HG03342 (cell line): ENCODE results near the gene MEF2A.
A peak's percentile ranks its signal among the peaks of the same experiment; 100 is the strongest.
"Not testable (repeated sequence)": the region's sequence is repeated elsewhere in the genome, so short reads cannot be mapped to it uniquely, and the experiment has no call there.

Experiments
- ATAC-seq: cut with Tn5 transposase; IDR thresholded peaks from one replicate; pipeline ENCODE4 v1.9.1; 2021; ENCODE audit warnings: mild to moderate bottlenecking, moderate library complexity; ENCODE audit not compliant: unreplicated experiment

Gene MEF2A

DNA sequence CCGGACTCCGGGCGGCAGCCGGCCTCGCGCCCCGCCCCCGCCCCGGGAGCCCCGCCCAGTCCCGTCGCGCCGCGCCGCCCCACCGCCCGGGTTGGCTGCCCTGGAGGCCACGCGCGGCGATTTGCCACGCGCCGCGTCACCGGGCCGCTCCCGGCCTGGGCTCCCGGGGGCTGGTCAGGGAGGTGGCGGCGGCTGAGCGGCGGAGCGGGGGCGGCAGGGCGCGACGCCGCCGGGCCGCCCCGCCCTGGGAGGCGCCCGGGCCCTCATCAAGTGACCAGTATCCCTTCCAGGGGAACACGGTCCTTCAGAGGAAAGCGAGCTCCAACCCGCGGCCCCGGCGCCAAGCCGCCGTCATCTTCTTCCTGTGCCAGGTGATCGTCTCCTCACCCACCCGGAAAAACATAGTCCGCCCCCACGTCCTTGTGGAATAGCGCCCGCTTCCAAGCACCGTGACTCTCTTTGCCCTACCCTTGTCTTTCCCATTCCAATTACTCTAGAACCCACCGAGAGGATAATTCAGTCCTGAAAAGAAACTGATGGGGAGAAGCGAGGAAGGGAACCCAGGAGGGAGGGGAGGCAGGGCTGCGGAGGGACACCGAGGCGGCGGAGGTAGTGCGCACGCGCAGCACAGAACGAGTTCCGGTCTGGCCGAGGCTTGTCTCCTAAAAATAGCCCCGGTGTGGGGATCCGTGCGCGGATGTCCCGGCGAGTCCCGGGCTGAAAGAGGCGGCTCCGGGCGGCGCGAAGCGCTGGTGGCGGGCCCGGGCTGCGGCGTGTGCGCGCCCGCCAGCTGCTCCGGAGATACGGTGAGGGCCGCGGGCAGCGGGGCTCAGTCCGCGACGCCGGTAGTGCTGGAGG, at the start of gene MEF2A:
MEF2A (plus strand) TSS at position 686 of the 858 bp plus-strand sequence. CDS start 67,136 bp downstream, outside the sequence.
- ATAC-seq: peak; percentile 43

DNA sequence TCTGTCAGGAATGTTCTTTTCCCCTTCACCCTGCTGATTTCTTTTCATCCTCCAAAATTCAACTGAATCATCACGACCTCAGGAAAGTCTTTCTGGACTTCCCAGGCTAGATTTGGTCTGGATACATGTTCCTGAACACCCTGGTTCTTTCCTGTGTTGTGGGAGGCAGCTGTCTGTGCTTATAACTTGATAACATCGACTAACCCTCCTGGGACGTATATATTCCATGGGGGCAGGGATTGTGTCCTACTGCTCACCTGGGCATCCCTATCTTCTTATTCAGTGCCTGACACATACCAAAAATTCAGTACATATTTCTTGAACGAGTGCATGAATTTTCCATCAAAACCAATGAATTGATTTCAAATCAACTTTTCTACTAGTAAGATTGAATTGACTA, 47.6 kb upstream of the MEF2A start:
- no peak for ATAC-seq

DNA sequence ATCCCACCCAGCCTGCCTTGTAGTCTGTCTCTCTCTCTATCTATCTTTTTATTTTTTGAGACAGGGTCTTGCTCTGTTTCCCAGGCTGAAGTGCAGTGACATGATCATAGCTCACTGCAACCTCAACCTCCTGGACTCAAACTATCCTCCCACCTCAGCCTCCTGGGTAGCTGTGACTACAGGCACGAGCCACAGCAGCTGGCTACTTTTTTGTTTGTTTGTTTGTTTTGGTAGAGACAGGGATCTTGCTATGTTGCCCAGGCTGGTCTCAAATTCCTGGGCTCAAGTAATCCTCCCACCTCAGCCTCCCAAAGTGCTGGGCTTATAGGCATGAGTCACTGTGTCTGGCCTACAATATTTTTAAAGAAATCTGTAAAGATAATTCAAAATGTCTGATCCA, 46.4 kb upstream of the MEF2A start:
- ATAC-seq: not testable (repeated sequence)

DNA sequence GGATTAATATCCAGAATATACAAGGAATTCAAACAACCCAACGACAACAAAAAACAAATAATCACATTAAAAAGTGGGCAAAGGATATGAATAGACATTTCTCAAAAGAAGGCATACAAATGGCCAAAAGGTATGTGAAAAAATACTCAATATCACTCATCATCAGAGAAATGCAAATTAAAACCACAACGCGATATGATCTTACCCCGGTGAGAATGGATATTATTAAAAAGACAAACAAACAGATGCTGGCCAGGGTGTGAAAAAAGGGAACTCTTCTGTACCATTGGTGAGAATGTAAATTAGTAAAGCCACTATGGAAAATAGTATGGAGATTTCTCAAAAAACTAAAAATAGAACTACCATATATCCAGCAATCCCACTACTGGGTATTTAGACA, 43.5 kb upstream of the MEF2A start:
- no peak for ATAC-seq

DNA sequence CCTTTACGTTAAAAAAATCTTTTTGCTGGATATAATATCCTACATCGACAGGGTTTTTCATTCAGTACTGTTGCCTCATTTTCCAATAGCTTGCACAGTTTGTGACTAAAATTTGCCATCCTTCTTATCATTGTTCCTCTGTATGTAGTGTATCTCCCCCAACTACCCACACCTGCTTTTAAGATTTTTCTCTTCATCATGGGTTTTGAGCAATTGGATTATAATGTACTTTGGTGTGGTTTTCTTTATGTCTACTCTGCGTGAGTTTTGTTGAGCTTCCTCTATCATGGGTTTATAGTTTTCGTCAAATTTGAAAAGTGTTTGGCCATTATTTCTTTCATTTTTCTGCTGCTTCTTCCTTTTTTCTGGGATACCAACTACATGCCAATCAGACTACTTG, 39.6 kb upstream of the MEF2A start:
- no peak for ATAC-seq

DNA sequence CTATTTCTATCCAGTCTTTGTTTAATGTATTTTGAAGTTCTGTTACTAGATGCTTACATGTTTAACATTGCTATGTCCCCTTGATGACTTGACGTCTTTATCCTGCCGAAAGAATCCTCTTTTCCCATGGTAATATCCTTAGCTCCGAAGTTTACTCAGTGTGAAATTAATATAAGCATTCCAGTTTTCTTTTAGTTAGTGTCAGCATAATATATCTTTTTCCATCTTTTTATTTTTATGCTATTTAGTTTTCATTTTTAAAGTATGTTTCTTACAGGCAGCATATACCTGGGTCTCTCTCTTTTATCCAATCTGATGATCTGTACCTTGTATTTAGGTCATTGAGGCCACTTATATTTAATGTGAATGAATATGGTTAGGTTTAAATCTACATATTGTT, 39.1 kb upstream of the MEF2A start:
- ATAC-seq: no peak

DNA sequence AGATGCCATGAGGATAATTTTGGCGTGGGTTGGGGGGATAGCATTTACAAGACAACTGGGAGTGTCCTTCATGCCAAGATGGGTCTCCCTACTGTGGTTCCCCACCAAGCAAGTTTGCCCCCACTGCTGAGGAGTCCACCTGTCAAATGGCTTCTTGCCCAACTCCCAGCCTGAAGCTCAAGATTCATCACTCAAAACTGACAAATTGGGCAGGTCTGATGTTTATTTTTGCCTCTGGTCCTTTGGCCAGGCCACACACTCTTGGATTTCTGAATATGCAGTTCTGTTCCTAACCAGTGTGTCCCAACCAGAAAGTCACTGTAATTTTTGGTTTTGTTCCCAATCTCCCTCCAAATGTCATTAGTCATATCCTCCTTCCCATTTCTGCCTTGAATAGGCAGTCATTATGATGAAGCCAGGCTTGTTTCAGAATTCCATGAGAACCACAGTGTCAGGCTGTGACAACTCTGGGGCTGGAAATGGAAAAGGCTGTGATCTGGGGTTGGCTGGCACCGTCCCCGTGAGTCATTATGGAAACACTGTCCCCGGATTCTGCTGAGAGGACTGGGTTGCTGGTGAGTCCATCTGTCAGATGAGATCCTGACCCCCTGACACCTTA, 29.3 kb upstream of the MEF2A start:
- ATAC-seq: no peak

DNA sequence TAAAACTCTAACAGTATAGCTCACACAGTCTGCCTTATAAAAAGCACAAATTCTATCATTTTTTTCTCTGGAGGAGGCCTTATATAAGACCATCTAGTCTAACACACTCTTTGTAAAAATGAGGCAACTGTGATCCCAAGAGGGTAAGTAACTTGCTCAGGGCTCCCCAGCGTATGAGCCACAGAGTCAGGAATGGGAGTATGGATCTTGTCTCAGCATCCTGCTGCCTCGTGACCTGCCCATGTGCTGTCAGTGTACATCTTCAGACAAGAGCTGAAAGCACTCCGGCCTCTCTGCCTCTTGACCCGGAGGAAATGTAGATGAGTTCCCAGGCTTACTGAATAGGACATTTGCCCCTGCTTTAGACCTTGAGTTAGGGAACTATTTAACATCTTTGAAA, 28.4 kb upstream of the MEF2A start:
- ATAC-seq: no peak

DNA sequence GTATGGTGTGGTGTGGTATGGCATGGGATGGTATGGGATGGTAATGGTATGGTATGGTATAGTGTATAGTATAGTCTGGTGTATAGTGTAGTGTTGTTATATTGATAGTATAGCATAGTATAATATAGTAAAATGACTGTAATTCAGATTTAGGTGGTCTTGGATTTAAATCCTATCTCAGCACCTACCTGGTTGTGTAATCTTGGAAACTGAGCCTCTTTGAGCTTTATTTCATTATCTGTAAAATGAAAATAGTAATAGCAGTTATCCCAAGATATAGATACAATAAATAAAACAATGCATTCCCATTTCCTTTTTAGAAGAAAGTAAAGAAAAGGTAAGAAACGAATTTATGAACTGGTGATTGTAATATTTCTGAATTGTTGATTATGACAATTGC, 27.5 kb upstream of the MEF2A start:
- no peak for ATAC-seq

DNA sequence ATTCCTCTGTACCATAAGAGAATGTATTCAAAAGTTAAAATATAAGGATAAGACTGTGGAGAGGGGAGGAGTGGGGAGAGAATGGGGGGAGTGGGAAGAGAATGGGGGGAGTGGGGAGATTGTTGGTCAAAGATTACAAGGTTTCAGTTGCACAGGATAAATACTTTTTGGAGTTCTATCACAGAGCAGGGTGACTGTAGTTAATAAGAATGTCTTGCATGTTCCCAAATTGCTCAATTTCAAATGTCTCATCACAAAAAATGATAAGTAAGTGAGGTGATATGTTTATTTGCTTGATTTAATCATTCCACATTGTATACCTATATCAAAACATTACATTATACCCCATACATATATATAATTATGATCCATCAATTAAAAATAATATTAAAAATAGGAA, 23.0 kb upstream of the MEF2A start:
- no peak for ATAC-seq

DNA sequence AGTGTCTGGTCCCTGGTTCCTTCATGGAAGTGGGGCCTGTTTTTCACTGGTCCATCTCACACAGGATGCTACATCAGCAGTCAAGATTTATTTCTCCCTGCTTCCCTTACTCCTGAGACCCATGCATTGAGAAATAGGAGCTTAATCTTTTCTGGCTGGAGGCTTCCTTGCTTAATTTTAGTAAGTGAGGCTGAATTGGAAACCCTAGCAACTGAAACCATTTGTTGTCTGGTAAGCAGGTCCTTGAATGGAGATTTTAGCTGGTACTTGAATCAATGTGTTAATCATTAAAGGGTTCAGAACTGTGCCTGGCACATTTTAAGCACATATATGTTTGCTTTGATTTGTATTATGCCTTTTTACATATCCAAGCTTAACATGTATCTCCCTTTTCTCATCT, 20.2 kb upstream of the MEF2A start:
- ATAC-seq: peak; percentile 56

DNA sequence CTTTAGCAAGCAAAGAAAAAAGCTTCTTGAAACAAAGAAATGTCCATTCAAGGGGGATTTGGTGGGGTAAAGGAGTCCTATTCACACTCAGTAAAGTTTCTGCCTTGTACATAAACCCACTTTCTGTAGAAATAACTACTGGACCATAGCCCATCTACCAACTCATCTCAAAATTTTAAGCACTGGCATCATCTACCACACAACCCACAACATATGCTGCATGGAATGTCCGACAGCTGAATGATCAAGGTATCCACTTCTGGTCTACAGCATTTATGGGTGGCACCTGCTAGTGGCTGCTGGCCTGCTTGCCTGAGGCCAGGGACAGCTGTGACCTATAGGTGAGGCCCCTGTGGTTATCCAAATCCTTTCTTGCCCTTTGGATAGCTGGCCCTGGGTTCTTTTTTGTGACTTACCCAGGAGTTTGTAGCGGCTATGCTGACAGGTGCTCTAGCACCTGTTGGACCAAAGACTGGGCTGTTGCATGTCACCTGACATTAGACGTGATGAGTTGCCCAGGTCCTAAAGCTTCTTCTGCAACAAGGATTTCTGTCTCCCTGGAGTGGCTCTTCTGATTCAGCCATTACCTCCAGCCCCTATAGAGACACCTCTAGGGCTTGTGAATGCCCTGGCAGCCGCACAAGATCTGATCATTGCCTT, 19.2 kb upstream of the MEF2A start:
- no peak for ATAC-seq

DNA sequence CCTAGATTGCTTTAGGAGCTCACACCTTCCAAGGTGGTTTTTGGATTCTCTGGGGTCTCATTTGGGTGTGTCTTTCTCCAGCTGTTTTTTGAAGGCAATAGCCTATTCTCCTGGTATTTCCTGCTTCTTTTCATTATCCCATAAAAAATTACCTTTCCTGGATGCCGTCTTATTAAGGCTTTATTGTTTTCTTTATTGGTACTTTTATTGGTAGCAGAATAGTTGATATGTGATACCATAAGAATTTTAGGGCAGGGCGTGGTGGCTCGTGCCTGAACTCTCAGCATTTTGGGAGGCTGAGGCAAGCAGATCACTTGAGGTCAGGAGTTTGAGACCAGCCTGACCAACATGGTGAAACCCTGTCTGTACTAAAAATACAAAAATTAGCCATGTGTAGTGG, 18.3 kb upstream of the MEF2A start:
- ATAC-seq: no peak

DNA sequence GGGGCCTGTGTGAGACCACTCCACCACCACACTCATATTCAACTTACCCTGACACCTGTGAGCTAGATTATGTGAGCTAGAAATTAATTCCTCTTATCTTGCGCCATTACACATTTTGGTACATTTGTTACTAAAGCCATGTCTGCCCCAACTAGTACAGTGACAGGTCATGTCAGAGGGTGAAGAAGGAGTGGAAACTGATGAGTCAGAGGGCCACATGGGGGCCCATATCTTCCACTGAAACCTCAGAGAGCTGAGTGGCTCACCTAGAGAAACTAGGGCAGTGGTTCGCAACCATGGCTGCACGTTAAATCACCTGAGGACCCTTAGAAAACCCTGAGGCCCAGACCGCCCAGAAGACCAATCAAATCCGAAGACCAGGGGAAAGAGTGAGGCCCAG, 15.7 kb upstream of the MEF2A start:
- no peak for ATAC-seq

DNA sequence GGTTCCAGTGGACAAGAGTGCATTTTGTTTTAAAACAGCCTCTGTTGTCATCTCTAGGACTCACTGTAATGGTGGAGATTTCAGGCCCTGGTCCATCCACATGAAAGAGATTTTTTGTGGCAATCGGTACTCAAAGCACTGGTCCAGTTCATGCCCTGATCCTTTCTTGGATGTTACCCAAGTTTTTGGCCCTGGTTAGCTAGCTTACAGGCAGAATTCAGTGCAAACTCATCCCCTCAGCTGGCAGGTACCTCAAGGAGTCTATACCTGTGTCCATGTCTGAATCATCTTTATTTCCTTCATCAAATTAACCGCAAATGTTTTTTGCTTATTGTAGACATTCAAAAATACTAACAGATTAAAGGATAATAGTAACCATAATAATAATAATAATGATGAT, 13.7 kb upstream of the MEF2A start:
- no peak for ATAC-seq

DNA sequence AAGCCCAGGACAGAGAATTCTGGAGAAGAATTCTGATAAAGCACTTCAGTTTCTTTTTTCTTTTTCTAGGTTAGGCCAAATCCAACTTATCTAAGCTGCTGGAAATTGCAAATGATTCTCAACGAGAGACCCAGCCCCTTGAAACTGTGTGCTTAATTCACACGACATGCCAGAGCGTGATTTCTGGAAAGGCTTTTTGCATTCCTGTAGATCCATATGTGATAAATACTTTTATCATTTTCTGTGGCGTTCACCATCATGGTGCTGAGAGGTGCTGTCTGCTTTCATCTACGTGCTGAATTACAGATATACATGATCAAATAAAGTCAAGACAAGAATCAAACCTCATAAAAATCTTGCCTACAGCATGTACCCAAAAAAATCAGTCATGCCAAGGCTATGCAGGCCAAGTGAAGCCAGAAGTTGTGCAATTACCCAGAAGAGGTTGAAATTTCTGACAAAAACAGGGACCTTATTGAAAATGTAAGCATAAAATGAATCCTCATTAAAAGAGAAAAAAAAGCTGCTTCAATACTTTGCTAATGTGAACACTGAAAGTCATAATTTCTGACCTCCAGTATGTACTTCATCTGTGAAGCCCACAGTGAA, 10.8 kb upstream of the MEF2A start:
- ATAC-seq: no peak

DNA sequence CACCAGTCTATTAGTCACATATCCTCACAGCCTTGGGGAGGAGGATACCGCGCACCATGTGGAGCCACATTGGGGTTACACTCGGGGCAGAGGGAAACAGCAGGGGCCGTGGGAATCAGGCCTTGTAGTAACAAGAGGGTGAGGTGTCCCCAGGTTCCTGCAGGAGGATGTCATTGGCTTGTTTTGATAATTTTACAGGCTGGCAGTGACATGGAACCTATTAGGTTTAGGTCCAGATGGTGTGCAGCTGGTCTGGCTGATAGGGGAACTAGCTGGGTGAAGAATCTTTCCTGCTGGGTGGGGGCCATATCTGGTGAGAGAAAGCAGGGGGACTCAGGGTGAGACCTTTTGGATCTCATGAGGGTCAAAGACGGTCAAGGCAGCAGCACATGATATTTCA, 9.8 kb upstream of the MEF2A start:
- ATAC-seq: no peak

DNA sequence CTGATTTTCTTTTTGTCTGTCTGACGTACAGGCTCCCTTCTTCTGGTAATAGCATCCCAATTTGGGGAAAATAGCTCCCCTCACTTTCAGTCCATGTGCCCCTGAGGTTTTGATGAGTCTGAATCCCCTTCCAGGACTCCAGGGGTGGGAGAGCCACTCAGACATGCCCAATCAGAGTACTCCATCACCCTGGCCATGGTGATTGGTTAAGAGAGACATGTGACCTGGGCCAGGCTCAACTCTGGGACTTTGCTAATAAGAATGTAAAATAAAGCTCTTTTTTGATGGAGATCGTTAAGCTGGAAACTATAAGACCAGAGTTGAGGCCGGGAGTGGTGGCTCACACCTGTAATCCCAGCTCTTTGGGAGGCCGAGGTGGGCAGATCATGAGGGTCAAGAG, 9.2 kb upstream of the MEF2A start:
- ATAC-seq: no peak

DNA sequence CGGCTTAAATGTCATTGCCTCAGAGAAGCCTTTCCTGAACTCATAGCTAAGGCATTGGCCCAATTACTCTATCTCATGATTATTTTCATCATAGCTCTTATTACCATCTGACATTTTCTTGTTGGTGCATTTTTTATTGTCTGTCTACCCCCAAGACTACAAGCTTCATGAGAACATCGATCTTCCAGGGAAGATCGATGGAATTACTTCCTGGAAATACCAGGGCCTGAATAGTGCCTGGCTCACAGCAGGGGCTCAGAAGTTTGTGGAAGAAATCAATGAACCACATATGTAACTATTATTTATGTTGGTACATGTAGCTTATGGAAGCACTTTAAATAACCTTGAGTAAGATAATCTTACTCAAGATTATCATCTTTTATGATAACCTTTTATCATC, 7.7 kb upstream of the MEF2A start:
- ATAC-seq: no peak

DNA sequence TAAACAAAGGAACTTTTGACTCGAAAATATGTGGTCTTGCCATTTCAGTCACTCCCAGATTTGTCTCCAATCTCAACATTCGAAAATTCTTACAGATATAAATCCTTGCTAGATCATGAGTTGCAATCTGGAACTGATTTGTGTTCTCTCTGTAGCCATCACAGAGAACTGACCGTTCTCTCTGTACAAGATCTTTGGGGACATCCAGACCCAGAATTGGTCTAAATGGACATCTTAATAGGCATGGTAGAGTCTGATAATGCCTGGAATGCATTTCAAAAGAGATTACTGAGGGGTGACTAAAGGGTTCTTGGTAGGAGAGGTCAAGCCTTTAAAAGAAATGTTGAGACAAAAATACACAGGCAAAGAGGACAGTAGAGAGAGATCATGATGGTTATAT, 7.2 kb upstream of the MEF2A start:
- ATAC-seq: no peak

DNA sequence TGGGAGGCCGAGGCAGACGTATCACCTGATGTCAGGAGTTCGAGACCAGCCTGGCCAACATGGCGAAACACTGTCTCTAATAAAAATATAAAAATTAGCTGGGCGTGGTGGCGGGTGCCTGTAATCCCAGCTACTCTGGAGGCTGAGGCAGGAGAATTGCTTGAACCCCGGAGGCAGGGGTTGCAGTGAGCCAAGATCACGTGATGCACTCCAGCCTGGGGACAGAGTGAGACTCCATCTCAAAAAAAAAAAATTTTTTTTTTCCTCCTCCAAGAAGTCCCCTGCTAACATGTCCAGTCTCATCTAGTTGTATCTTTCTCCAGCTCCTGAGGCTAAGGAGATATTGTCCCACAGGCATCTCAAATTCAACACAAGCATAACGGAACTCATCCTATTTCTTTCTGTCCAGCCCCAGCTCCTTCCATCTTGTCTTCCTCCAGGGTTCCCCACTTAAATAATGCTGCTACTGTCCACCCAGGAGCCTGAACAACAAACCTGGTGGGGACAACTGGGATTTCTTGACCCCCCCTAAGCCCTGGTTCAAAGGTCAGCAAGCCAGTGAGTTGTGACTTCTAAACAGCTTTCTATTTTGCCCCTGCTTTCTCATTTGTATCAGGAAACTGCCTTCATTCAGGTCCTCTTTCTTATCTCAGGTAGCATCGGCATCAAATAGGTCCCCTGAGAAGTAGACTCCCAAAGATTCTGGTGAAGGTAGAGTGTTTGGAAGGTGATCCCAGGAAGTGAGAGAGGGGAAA, 4.1 kb upstream of the MEF2A start:
- no peak for ATAC-seq
